CD4-positive, alpha-beta T cell treated with Interferon gamma for 1 hour (primary cell): ENCODE results near the gene ADGRE2.
"Not testable (repeated sequence)": the region's sequence is repeated elsewhere in the genome, so short reads cannot be mapped to it uniquely, and the experiment has no call there.

Experiments used
- DNase-seq: peaks from one replicate; pipeline ENCODE4 v3.0.0-alpha.2; 2020

Gene ADGRE2

GRCh38 chr19:14778110-14778845 lies at the start of gene ADGRE2:
Gene ADGRE2 (minus strand): TSS chr19:14778560. CDS start chr19:14776756, 1,804 bp downstream.
- DNase-seq = not testable (repeated sequence)

GRCh38 chr19:14826006-14826405 lies 47.6 kb upstream of the ADGRE2 start:
- no peak for DNase-seq

- DNase-seq = no peak
Measured at GRCh38 chr19:14821937-14822336, 43.6 kb upstream of the ADGRE2 start.

- DNase-seq = no peak
Measured at GRCh38 chr19:14818588-14818987, 40.2 kb upstream of the ADGRE2 start.

GRCh38 chr19:14817052-14817451 lies 38.7 kb upstream of the ADGRE2 start:
- no peak for DNase-seq

GRCh38 chr19:14814982-14815652 lies 36.8 kb upstream of the ADGRE2 start:
- DNase-seq = no peak

GRCh38 chr19:14809272-14810057 lies 31.1 kb upstream of the ADGRE2 start:
- DNase-seq = no peak

GRCh38 chr19:14804765-14805164 lies 26.4 kb upstream of the ADGRE2 start:
- DNase-seq = no peak

- no peak for DNase-seq
Measured at GRCh38 chr19:14798760-14799159, 20.4 kb upstream of the ADGRE2 start.

GRCh38 chr19:14796021-14796420 lies 17.7 kb upstream of the ADGRE2 start:
- DNase-seq = no peak

GRCh38 chr19:14795078-14795721 lies 16.8 kb upstream of the ADGRE2 start:
- DNase-seq = peak; percentile 11

- not testable (repeated sequence) for DNase-seq
Measured at GRCh38 chr19:14792250-14792649, 13.9 kb upstream of the ADGRE2 start.

- DNase-seq = peak; percentile 30
Measured at GRCh38 chr19:14786421-14786851, 8.1 kb upstream of the ADGRE2 start.

GRCh38 chr19:14785102-14785793 lies 6.9 kb upstream of the ADGRE2 start:
- peak; percentile 72 for DNase-seq

GRCh38 chr19:14784730-14785101 lies 6.4 kb upstream of the ADGRE2 start:
- DNase-seq = peak; percentile 70

GRCh38 chr19:14783410-14783998 lies 5.1 kb upstream of the ADGRE2 start:
- DNase-seq = peak; percentile 11

GRCh38 chr19:14782626-14783409 lies 4.5 kb upstream of the ADGRE2 start:
- no peak for DNase-seq

- not testable (repeated sequence) for DNase-seq
Measured at GRCh38 chr19:14781713-14782536, 3.6 kb upstream of the ADGRE2 start.

- not testable (repeated sequence) for DNase-seq
Measured at GRCh38 chr19:14780622-14781225, 2.4 kb upstream of the ADGRE2 start.

- no peak for DNase-seq
Measured at GRCh38 chr19:14779151-14779550, 791 bp upstream of the ADGRE2 start.
